Activated naive CD4-positive, alpha-beta T cell treated with anti-CD3 and anti-CD28 coated beads, Interleukin-2, amount 50 U/mL, for 16 hours (primary cell): ENCODE results near the gene ANKRD29.

Experiments
- DNase-seq: peaks from one replicate; pipeline ENCODE4 v3.0.0-alpha.2; 2020

Gene ANKRD29

GRCh38 chr18:23684515-23685197 lies 21.9 kb upstream of the ANKRD29 start:
- DNase-seq = no peak

GRCh38 chr18:23683671-23684070 lies 21.0 kb upstream of the ANKRD29 start:
- DNase-seq = no peak

- DNase-seq = no peak
Measured at GRCh38 chr18:23683155-23683554, 20.4 kb upstream of the ANKRD29 start.

GRCh38 chr18:23682472-23682871 lies 19.8 kb upstream of the ANKRD29 start:
- DNase-seq = no peak

- no peak for DNase-seq
Measured at GRCh38 chr18:23682045-23682444, 19.3 kb upstream of the ANKRD29 start.

- no peak for DNase-seq
Measured at GRCh38 chr18:23675896-23676295, 13.2 kb upstream of the ANKRD29 start.

- no peak for DNase-seq
Measured at GRCh38 chr18:23675236-23675635, 12.5 kb upstream of the ANKRD29 start.

GRCh38 chr18:23673725-23674124 lies 11.0 kb upstream of the ANKRD29 start:
- no peak for DNase-seq

GRCh38 chr18:23671564-23671963 lies 8.9 kb upstream of the ANKRD29 start:
- DNase-seq = no peak

GRCh38 chr18:23669804-23670405 lies 7.2 kb upstream of the ANKRD29 start:
- DNase-seq = no peak

GRCh38 chr18:23669202-23669766 lies 6.6 kb upstream of the ANKRD29 start:
- DNase-seq = no peak

GRCh38 chr18:23668731-23669130 lies 6.0 kb upstream of the ANKRD29 start:
- no peak for DNase-seq

- no peak for DNase-seq
Measured at GRCh38 chr18:23667114-23667513, 4.4 kb upstream of the ANKRD29 start.

GRCh38 chr18:23664674-23665073 lies 2.0 kb upstream of the ANKRD29 start:
- DNase-seq = no peak

- DNase-seq = no peak
Measured at GRCh38 chr18:23661735-23662308, 889 bp downstream of the ANKRD29 start.

- no peak for DNase-seq
Measured at GRCh38 chr18:23658285-23658684, 4.4 kb downstream of the ANKRD29 start.

GRCh38 chr18:23652232-23652631 lies 10.5 kb downstream of the ANKRD29 start:
- DNase-seq = no peak

- DNase-seq = no peak
Measured at GRCh38 chr18:23650968-23651927, 11.5 kb downstream of the ANKRD29 start.

GRCh38 chr18:23648940-23649607 lies 13.6 kb downstream of the ANKRD29 start:
- no peak for DNase-seq

GRCh38 chr18:23648456-23648855 lies 14.3 kb downstream of the ANKRD29 start:
- no peak for DNase-seq

GRCh38 chr18:23646282-23646681 lies 16.4 kb downstream of the ANKRD29 start:
- DNase-seq = no peak

- no peak for DNase-seq
Measured at GRCh38 chr18:23645568-23646175, 17.0 kb downstream of the ANKRD29 start.
